Adipose tissue (tissue), 3 donors: ENCODE measurements around the gene CHST11. TPM values are rescaled to one million over a fixed set of nuclear protein-coding genes. Genes with fewer than 3 reads are reported as not detected.
"Not testable (repeated sequence)": the region's sequence is repeated elsewhere in the genome, so short reads cannot be mapped to it uniquely, and the experiment has no call there.

Experiments used
- H3K27ac ChIP-seq: one replicate; pipeline ENCODE4 v1.5.1; 2013; ENCODE audit warnings: low read depth, low read length
- WGBS, 3 donors: extraction: QIAGEN DNeasy Blood & Tissue Kit; methylation state at CpG; one replicate each; pipeline ENCODE4 v1.1.7; 2013; 5-methylcytosine and 5-hydroxymethylcytosine counted together
- polyA plus RNA-seq, 3 donors: library from polyadenylated mRNA; stranded (reverse); fragments of 200-250 nt; gene quantifications; one replicate each; pipeline ENCODE4 v1.2.3, GENCODE V29; 2013
- donor health status: healthy with polysubstance abuse.
- donor health status: Bipolar disorder and iron deficiency.
- donor health status: healthy.

CHST11 gene
- polyA plus RNA-seq, 3 donors, result 2.0 to 6.6 (median 3.6) TPM

- 44 to 65% (median 62%) methylated on average over 19 of the region's 19 CpGs for WGBS, 3 donors
- H3K27ac ChIP-seq, result no peak overlapping the region
Measured at GRCh38 chr12:104790296-104791125, 333.8 kb downstream of the CHST11 start.

- WGBS, 3 donors, result 49 to 72% (median 54%) methylated on average over 4 of the region's 4 CpGs
- no peak overlapping the region for H3K27ac ChIP-seq
Measured at GRCh38 chr12:104792570-104792969, 335.8 kb downstream of the CHST11 start.

DNA sequence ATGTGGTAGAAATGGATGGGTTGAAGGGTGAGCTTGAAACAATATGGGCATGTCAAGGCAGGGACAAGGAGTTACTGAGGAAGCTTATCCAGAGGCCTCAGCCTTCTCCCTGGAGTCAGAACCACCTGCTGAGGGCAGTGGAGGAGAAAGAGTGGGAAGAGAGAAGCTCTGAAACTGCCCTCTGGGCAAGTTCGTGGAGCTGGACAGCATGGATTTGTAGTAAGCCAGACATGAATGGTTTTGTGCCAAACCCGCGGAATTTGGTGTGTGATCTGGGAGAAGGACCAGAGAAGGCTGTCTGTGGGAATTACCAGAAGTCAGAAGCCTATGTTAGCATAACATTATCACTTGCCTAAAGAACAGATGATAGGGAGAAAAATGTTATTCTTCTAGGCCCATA lies 336.5 kb downstream of the CHST11 start:
- H3K27ac ChIP-seq, result no peak overlapping the region
- WGBS, 3 donors, result 58 to 84% (median 63%) methylated on average over 3 of the region's 3 CpGs

- WGBS, 3 donors, result 95 to 100% (median 100%) methylated on average over 1 of the region's 1 CpG
- no peak overlapping the region for H3K27ac ChIP-seq
Measured at GRCh38 chr12:104793968-104794367, 337.2 kb downstream of the CHST11 start.

DNA sequence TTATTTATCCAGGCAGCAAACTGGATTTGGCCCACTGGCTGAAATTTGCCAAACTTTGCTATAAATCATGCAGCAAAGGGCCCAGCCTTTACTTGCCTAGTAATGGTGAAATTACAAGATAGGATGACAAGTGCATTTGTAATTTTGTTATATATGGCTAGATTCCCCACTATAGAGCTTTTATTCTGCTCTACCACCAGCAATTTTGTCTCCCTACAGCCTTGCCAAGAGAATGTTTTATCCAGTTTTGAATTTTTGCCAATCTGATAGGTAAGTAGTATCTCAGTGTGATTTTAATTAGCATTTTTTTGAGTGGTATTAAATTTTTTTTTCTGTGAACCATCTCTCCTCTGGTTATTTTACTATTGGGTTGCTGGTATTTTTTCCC lies 339.7 kb downstream of the CHST11 start:
- H3K27ac ChIP-seq, result no peak overlapping the region

DNA sequence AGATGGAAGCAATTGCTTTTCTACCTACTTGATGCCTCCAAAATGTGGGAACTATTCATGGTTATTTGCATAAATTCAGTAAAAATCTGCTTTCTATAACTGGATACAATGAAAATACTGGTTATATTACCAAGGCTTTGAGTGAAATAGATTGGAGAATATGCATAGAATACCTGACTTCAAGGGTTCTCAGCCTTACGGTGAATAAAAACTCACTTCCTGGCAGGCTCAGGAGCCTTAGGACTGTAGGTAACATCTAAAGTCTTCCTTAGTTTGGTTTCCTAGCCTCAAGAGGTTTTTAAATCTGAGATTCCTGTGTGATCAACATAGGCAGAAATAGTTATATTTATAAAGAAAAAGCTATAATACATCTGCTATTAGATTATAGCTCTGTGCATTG lies 342.7 kb downstream of the CHST11 start:
- H3K27ac ChIP-seq, result no peak overlapping the region
- 93 to 99% (median 96%) methylated on average over 1 of the region's 1 CpG for WGBS, 3 donors

DNA sequence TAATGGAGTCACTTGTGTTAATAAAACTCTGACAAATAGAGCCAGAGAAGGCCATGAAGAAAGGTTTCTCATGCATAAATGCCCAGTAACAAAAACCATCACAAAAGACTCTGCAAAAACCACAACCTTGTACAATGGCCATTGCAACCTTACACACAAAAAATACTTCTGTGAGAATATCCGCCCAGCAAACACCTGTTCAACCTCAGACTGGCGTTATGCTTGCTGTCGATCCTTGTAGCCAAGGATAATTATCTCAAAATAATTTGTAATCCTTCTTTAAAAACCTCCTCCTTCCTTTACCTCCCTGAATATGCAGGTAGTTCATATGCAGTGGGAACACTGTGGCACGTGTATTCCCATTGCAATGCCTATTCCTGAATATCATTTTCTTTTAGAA lies 344.3 kb downstream of the CHST11 start:
- 36 to 87% (median 85%) methylated on average over 4 of the region's 4 CpGs for WGBS, 3 donors
- no peak overlapping the region for H3K27ac ChIP-seq

- H3K27ac ChIP-seq, result no peak overlapping the region
Measured at GRCh38 chr12:104801427-104801826, 344.7 kb downstream of the CHST11 start.

DNA sequence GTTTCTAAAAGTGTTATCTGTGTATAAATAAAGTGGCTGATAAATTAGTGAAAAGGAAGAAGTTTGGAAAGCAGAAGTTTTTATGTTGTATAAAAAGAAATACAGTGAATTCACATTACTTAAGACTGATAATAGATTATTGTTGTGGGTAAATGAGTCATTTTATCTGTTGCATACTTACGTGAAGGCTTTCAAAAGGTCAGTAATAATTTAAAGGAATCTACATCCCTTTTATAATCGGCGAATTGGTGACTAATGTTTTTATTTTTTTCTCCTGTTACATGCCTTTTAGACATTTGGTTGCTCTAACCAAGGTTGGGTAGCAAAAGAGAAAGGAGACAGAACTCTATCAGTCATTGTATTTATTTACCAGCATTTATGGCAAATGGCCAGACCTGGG lies 345.5 kb downstream of the CHST11 start:
- H3K27ac ChIP-seq, result no peak overlapping the region
- 51 to 65% (median 61%) methylated on average over 3 of the region's 3 CpGs for WGBS, 3 donors

GRCh38 chr12:104805186-104805585 lies 348.4 kb downstream of the CHST11 start:
- no peak overlapping the region for H3K27ac ChIP-seq

DNA sequence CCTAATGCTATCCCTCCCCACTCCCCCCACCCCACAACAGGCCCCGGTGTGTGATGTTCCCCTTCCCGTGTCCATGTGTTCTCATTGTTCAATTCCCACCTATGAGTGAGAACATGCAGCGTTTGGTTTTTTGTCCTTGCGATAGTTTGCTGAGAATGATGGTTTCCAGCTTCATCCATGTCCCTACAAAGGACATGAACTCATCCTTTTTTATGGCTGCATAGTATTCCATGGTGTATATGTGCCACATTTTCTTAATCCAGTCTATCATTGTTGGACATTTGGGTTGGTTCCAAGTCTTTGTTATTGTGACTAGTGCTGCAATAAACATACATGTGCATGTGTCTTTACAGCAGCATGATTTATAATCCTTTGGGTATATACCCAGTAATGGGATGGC lies 349.4 kb downstream of the CHST11 start:
- H3K27ac ChIP-seq, result not testable (repeated sequence)
- WGBS, 3 donors, result 87 to 100% (median 96%) methylated on average over 2 to 4 of the region's 4 CpGs

More at GRCh38 chr12:104805186-104805585, 348.4 kb downstream of the CHST11 start:
- WGBS, 3 donors, result 85 to 88% (median 86%) methylated on average over 4 of the region's 4 CpGs

DNA sequence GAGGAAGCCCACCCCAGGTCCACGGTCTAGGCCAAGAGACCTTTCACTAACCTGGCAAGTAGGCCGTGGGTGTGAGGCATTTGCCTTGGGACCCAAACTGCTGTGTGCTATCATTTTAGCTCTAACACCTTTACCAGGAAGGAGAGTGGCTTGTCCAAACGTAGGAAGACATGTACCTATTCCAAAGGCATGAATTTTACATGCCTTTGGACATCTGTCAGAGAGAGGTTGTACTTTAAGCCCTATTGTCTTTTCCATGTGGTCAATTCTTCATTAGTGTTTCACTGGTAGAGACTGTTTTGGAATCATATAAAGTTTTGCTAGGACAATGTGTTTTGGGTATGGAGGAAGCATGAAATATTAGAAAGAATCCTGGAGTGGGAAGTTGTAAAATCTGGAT lies 352.5 kb downstream of the CHST11 start:
- WGBS, 3 donors, result 95 to 99% (median 96%) methylated on average over 3 of the region's 3 CpGs
- no peak overlapping the region for H3K27ac ChIP-seq

- no peak overlapping the region for H3K27ac ChIP-seq
- WGBS, 3 donors, result 71 to 92% (median 72%) methylated on average over 4 of the region's 4 CpGs
Measured at GRCh38 chr12:104809706-104810385, 353.1 kb downstream of the CHST11 start.

Other genes starting within 250 kb of the CHST11 start
- gene TXNRD1, start 241.2 kb upstream of the CHST11 start, polyA plus RNA-seq, result 10 to 100 TPM; 12.7 to 72.1 (median 44.7) TPM
- 1 to 10 TPM in 2 of 3 donors, under 1 TPM in 1; 0.53 to 2.5 (median 2.2) TPM for gene EID3, start 153.2 kb upstream of the CHST11 start, polyA plus RNA-seq